Rectal smooth muscle tissue (tissue), 1 donor: ENCODE measurements around the gene ME3.

Experiments used
- H3K27ac ChIP-seq: one replicate; pipeline ENCODE4 v1.7.0; 2013; ENCODE audit warnings: low read depth, low read length, inconsistent platforms
- H3K27me3 ChIP-seq: one replicate; pipeline ENCODE4 v1.7.0; 2013; ENCODE audit warnings: low read length; ENCODE audit not compliant: control insufficient read depth, insufficient read depth
- H3K36me3 ChIP-seq: one replicate; pipeline ENCODE4 v1.7.0; 2013; ENCODE audit warnings: low read length; ENCODE audit not compliant: control insufficient read depth, insufficient read depth
- H3K4me1 ChIP-seq: one replicate; pipeline ENCODE4 v1.7.0; 2013; ENCODE audit warnings: low read length; ENCODE audit not compliant: control insufficient read depth, insufficient read depth
- H3K4me3 ChIP-seq: one replicate; pipeline ENCODE4 v1.7.0; 2013; ENCODE audit warnings: low read length
- H3K9ac ChIP-seq: one replicate; pipeline ENCODE4 v1.7.0; 2013; ENCODE audit warnings: low read length

ME3 gene

GRCh38 chr11:86508604-86509587, 163.5 kb downstream of the ME3 start:
- Histone ChIP-seq H3K36me3 (no peaks in the 10 kb centered on the region), H3K27ac (no peak overlapping the region), H3K4me3 (no peak overlapping the region), H3K4me1 (no peaks in the 10 kb centered on the region), H3K27me3 (no peaks in the 10 kb centered on the region), H3K9ac (no peak overlapping the region)

- Histone ChIP-seq H3K36me3 (peaks cover 4% of the 10 kb centered on the region), H3K4me1 (no peaks in the 10 kb centered on the region), H3K4me3 (no peak overlapping the region), H3K9ac (no peak overlapping the region), H3K27ac (no peak overlapping the region), H3K27me3 (no peaks in the 10 kb centered on the region)
Observed at GRCh38 chr11:86507249-86507845, 165.1 kb downstream of the ME3 start.

- H3K27me3 ChIP-seq, result no peaks in the 10 kb centered on the region
- H3K27ac ChIP-seq, result no peak overlapping the region
- H3K9ac ChIP-seq, result no peak overlapping the region
- no peaks in the 10 kb centered on the region for H3K4me1 ChIP-seq
- H3K36me3 ChIP-seq, result peaks cover 4% of the 10 kb centered on the region
- H3K4me3 ChIP-seq, result no peak overlapping the region
Observed at GRCh38 chr11:86506235-86506634, 166.2 kb downstream of the ME3 start.

- Histone ChIP-seq H3K27ac (no peak overlapping the region), H3K27me3 (no peaks in the 10 kb centered on the region), H3K4me3 (no peak overlapping the region), H3K4me1 (no peaks in the 10 kb centered on the region), H3K36me3 (peaks cover 4% of the 10 kb centered on the region), H3K9ac (no peak overlapping the region)
Observed at GRCh38 chr11:86503131-86503530, 169.3 kb downstream of the ME3 start.

- Histone ChIP-seq H3K4me3 (no peak overlapping the region), H3K27me3 (no peaks in the 10 kb centered on the region), H3K9ac (no peak overlapping the region), H3K4me1 (no peaks in the 10 kb centered on the region), H3K36me3 (peaks cover 4% of the 10 kb centered on the region), H3K27ac (no peak overlapping the region)
Observed at GRCh38 chr11:86502137-86502642, 170.2 kb downstream of the ME3 start.

- H3K27me3 ChIP-seq, result no peaks in the 10 kb centered on the region
- no peak overlapping the region for H3K27ac ChIP-seq
- H3K9ac ChIP-seq, result no peak overlapping the region
- H3K4me1 ChIP-seq, result no peaks in the 10 kb centered on the region
- H3K4me3 ChIP-seq, result no peak overlapping the region
- peaks cover 4% of the 10 kb centered on the region for H3K36me3 ChIP-seq
Observed at GRCh38 chr11:86500500-86501140, 171.8 kb downstream of the ME3 start.

- H3K4me3 ChIP-seq, result no peak overlapping the region
- H3K36me3 ChIP-seq, result peaks cover 4% of the 10 kb centered on the region
- H3K27me3 ChIP-seq, result no peaks in the 10 kb centered on the region
- H3K9ac ChIP-seq, result no peak overlapping the region
- no peaks in the 10 kb centered on the region for H3K4me1 ChIP-seq
- no peak overlapping the region for H3K27ac ChIP-seq
Observed at GRCh38 chr11:86499723-86500129, 172.7 kb downstream of the ME3 start.

GRCh38 chr11:86497836-86498235, 174.6 kb downstream of the ME3 start:
- Histone ChIP-seq H3K4me3 (no peak overlapping the region), H3K36me3 (no peaks in the 10 kb centered on the region), H3K9ac (no peak overlapping the region), H3K27me3 (no peaks in the 10 kb centered on the region), H3K4me1 (no peaks in the 10 kb centered on the region), H3K27ac (no peak overlapping the region)

GRCh38 chr11:86497310-86497709, 175.1 kb downstream of the ME3 start:
- no peaks in the 10 kb centered on the region for H3K36me3 ChIP-seq
- H3K4me1 ChIP-seq, result no peaks in the 10 kb centered on the region
- H3K4me3 ChIP-seq, result no peak overlapping the region
- no peak overlapping the region for H3K9ac ChIP-seq
- H3K27me3 ChIP-seq, result no peaks in the 10 kb centered on the region
- H3K27ac ChIP-seq, result no peak overlapping the region

- no peak overlapping the region for H3K9ac ChIP-seq
- no peak overlapping the region for H3K4me3 ChIP-seq
- H3K4me1 ChIP-seq, result no peaks in the 10 kb centered on the region
- no peaks in the 10 kb centered on the region for H3K36me3 ChIP-seq
- no peak overlapping the region for H3K27ac ChIP-seq
- no peaks in the 10 kb centered on the region for H3K27me3 ChIP-seq
Observed at GRCh38 chr11:86495351-86495750, 177.1 kb downstream of the ME3 start.

GRCh38 chr11:86492370-86493010, 179.9 kb downstream of the ME3 start:
- no peak overlapping the region for H3K4me3 ChIP-seq
- no peaks in the 10 kb centered on the region for H3K36me3 ChIP-seq
- H3K27me3 ChIP-seq, result no peaks in the 10 kb centered on the region
- no peak overlapping the region for H3K27ac ChIP-seq
- no peaks in the 10 kb centered on the region for H3K4me1 ChIP-seq
- no peak overlapping the region for H3K9ac ChIP-seq

- no peaks in the 10 kb centered on the region for H3K36me3 ChIP-seq
- no peak overlapping the region for H3K4me3 ChIP-seq
- no peak overlapping the region for H3K9ac ChIP-seq
- no peaks in the 10 kb centered on the region for H3K4me1 ChIP-seq
- no peaks in the 10 kb centered on the region for H3K27me3 ChIP-seq
- H3K27ac ChIP-seq, result no peak overlapping the region
Observed at GRCh38 chr11:86491027-86491426, 181.4 kb downstream of the ME3 start.
